Testis (tissue), 3 donors: ENCODE data around the gene LTBP4. TPM values are rescaled to one million over a fixed set of nuclear protein-coding genes. Genes with fewer than 3 reads are reported as not detected.
A peak's percentile ranks its signal among the peaks of the same experiment; 100 is the strongest.
"Not testable (repeated sequence)": the region's sequence is repeated elsewhere in the genome, so short reads cannot be mapped to it uniquely, and the experiment has no call there.

Source experiments
- DNase-seq: peaks from one replicate; pipeline ENCODE4 v3.0.0-alpha.2; 2019
- H3K27ac ChIP-seq, 2 donors: fragments of 200-600 bp; sonication (generic); one replicate each; pipeline ENCODE4 v1.5.1; 2019
- H3K27me3 ChIP-seq: fragments of 200-600 bp; sonication (generic); one replicate; pipeline ENCODE4 v1.5.1; 2019
- H3K36me3 ChIP-seq: fragments of 200-600 bp; sonication (generic); one replicate; pipeline ENCODE4 v1.5.1; 2017; ENCODE audit warnings: low read depth; ENCODE audit errors: missing control alignments
- H3K4me1 ChIP-seq: fragments of 200-600 bp; sonication (generic); one replicate; pipeline ENCODE4 v1.5.1; 2019
- H3K4me3 ChIP-seq, 2 donors: fragments of 200-600 bp; sonication (generic); one replicate each; pipeline ENCODE4 v1.5.1; 2017 to 2019
- H3K9me3 ChIP-seq: fragments of 200-600 bp; sonication (generic); one replicate; pipeline ENCODE4 v1.5.1; 2017
- CTCF ChIP-seq, 3 experiments: fragments of 450-650 bp in 2 of 3; fragments of 200-600 bp in 1 of 3; sonication (generic) in 1 of 3; IDR thresholded peaks; one replicate each; pipeline ENCODE4 v1.5.1; 2016 to 2019; ENCODE audit warnings: antibody characterized with exemption in 3 of 3, mild to moderate bottlenecking in 2 of 3, moderate library complexity in 1 of 3
- POLR2A ChIP-seq: fragments of 450-650 bp; IDR thresholded peaks from one replicate; pipeline ENCODE4 v1.6.1; 2017; ENCODE audit warnings: antibody characterized with exemption, mild to moderate bottlenecking, moderate library complexity
- WGBS, 2 donors: methylation state at CpG; one replicate each; pipeline ENCODE4 v1.1.5; 2018; 5-methylcytosine and 5-hydroxymethylcytosine counted together
- intact Hi-C: fragments of 100-400 bp; cut with DNase I; formaldehyde crosslinking; loops from one replicate; pipeline ENCODE4 v1.15.1; 2023; ENCODE audit warnings: low total_unique reads
- polyA plus RNA-seq: library from polyadenylated mRNA; stranded (reverse); fragments of 350-450 nt; fragmentation: Illumina TruSeq; extraction: RNeasy Lipid Tissue Mini Kit (QIAGEN cat#74804); gene quantifications from one replicate; pipeline ENCODE4 v1.2.3, GENCODE V29; 2014; ENCODE audit warnings: low read depth, low replicate concordance; ENCODE audit not compliant: insufficient read depth
- total RNA-seq, 2 donors: library from RNA; depleted of rRNA; stranded (reverse); fragments of >200 nt; gene quantifications; one replicate each; pipeline ENCODE4 v1.2.3, GENCODE V29; 2016

Gene LTBP4
- total and polyA plus RNA-seq, 3 donors from 2014 or later, result 270 to 417 (median 309) TPM

- no peaks in the 10 kb centered on the region for H3K9me3 ChIP-seq
- H3K27me3 ChIP-seq, result no peaks in the 10 kb centered on the region
- no peak overlapping the region for H3K4me3 ChIP-seq
- intact Hi-C loops, result no loop called here
- H3K27ac ChIP-seq, result no peak overlapping the region
- DNase-seq, result no peak
- TF ChIP-seq CTCF (IDR thresholded peaks at IDR 0.05), result no peak
- no peak for TF ChIP-seq POLR2A
- H3K36me3 ChIP-seq, result no peaks in the 10 kb centered on the region
- WGBS, 2 donors, result 90 to 92% methylated on average over 19 of the region's 19 CpGs
- H3K4me1 ChIP-seq, result no peaks in the 10 kb centered on the region
Measured at GRCh38 chr19:40588110-40588854, 12.9 kb upstream of the LTBP4 start.

DNA sequence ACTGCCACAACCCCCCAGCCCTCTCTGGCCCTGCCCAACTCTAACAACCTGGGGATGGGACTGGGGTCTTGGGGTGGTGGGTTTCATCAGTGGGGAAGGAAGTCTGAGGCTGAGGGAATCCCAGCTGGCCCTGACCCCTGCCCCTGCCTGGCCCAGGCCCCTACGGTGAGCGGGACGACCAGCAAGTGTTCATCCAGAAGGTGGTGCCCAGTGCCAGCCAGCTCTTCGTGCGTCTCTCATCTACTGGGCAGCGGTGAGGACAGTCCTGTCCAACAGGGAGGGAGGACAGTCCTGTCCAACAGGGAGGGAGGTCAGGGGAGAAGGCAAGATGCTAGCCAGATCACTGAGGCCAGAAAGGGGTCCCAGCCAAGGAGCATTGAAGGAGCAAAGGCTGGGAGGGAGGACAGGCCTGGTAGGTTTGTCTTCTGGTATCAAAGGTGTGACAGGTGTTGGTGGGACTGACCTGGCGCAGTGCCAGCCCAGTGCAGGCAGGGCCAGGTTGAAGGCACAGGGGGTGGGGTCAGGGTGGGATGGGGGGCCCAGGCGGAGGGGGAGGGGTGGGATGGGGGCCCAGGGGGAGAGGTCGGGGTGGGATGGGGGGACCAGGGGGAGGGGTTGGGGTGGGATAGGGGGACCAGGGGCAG lies 12.1 kb upstream of the LTBP4 start:
- intact Hi-C loops, result no loop called here
- no peaks in the 10 kb centered on the region for H3K27me3 ChIP-seq
- WGBS, 2 donors, result 85 to 95% methylated on average over 7 to 9 of the region's 9 CpGs

DNA sequence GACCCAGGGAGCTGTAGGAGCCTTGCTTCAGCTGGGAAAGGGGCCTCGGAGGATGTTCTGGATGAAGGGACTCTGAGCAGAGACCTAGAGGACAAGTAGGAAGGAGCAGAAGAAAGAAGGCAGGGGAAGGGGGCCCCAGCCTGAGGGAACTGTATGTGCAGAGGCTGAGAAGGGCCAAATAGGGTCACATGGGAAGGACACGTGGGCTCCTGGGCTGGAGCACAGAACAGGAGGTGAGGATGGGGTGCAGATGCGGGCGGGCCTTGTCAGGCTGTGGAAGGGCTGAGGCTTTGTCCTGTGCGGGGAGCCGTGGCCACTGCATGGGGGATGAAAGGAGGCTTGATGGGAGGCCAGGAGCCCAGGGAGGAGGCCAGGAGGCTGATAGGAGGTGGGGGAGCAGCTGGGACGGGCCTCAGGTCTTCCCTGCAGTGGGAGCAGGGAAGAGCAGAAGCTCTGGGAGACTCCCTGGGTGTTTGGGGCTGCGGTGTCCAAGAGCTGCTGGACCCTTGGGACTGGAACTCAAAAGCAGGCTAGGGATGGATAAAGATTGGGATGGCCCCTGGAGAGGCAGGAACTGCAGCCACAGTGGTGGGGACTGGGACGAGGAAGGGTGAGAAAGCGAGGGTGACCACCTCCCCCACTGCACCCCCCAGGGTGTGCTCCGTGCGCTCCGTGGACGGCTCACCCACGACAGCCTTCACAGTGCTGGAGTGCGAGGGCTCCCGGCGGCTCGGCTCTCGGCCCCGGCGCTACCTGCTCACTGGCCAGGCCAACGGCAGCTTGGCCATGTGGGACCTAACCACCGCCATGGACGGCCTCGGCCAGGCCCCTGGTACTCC lies 11.4 kb upstream of the LTBP4 start:
- H3K36me3 ChIP-seq, result no peaks in the 10 kb centered on the region
- no peaks in the 10 kb centered on the region for H3K4me1 ChIP-seq
- H3K27me3 ChIP-seq, result no peaks in the 10 kb centered on the region
- WGBS, 2 donors, result 83 to 91% methylated on average over 22 to 26 of the region's 26 CpGs
- no peaks in the 10 kb centered on the region for H3K9me3 ChIP-seq
- TF ChIP-seq POLR2A (no peak), CTCF (IDR thresholded peaks at IDR 0.05) (no peak)
- no peak overlapping the region for H3K4me3 ChIP-seq
- intact Hi-C loops, result no loop called here
- DNase-seq, result peak; percentile 50
- H3K27ac ChIP-seq, result no peak overlapping the region

More for the DNA sequence above, 12.1 kb upstream of the LTBP4 start:
- DNase-seq, result no peak
- Histone ChIP-seq H3K4me1 (no peaks in the 10 kb centered on the region), H3K36me3 (no peaks in the 10 kb centered on the region), H3K9me3 (no peaks in the 10 kb centered on the region), H3K4me3 (no peak overlapping the region), H3K27ac (no peak overlapping the region)
- TF ChIP-seq POLR2A (no peak), CTCF (IDR thresholded peaks at IDR 0.05) (no peak)

DNA sequence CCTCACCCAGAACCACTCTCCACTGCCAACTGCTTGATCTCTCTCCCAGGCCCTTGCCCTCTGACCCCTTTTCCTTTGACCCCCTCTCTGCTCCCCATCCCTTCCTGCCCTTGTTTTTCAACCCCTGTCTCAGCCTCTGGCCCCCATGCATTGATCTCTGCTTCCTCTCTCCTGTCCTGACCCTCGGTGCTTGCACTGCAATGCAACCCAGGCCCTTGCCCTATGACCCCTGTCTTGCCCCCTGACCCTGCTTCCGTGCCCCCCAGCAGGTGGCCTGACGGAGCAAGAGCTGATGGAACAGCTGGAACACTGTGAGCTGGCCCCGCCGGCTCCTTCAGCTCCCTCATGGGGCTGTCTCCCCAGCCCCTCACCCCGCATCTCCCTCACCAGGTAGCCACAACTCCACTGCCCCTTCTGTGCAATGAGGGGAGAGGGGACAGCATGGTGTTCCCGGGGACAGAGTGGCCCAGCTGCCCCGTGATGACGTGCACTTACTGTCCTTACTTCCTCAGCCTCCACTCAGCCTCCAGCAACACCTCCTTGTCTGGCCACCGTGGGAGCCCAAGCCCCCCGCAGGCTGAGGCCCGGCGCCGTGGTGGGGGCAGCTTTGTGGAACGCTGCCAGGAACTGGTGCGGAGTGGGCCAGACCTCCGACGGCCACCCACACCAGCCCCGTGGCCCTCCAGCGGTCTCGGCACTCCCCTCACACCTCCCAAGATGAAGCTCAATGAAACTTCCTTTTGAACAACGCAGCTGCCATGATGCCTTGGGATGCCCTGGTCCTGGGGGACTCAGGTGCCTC lies 10.5 kb upstream of the LTBP4 start:
- H3K4me1 ChIP-seq, result no peaks in the 10 kb centered on the region
- no peak for DNase-seq
- H3K27me3 ChIP-seq, result no peaks in the 10 kb centered on the region
- WGBS, 2 donors, result 75 to 86% methylated on average over 14 to 22 of the region's 22 CpGs
- H3K36me3 ChIP-seq, result no peaks in the 10 kb centered on the region
- no peaks in the 10 kb centered on the region for H3K9me3 ChIP-seq
- TF ChIP-seq CTCF (IDR thresholded peaks at IDR 0.05), result no peak
- no peak for TF ChIP-seq POLR2A
- H3K27ac ChIP-seq, result no peak overlapping the region
- H3K4me3 ChIP-seq, result no peak overlapping the region
- intact Hi-C loops, result no loop called here

- H3K4me3 ChIP-seq, intact Hi-C loops, DNase-seq, H3K36me3 ChIP-seq, H3K4me1 ChIP-seq, H3K9me3 ChIP-seq, H3K27ac ChIP-seq, H3K27me3 ChIP-seq: not testable (repeated sequence)
- 92 to 94% methylated on average over 4 of the region's 4 CpGs for WGBS, 2 donors
Measured at GRCh38 chr19:40591724-40592123, 9.4 kb upstream of the LTBP4 start.
